Urinary bladder (tissue), 4 donors: ENCODE results near the gene TDRD9. TPM values are rescaled to one million over a fixed set of nuclear protein-coding genes. Genes with fewer than 3 reads are reported as not detected.

Experiments
- DNase-seq: peaks from one replicate; pipeline ENCODE4 v3.0.0-alpha.2; 2015; ENCODE audit errors: extremely low spot score
- H3K27ac ChIP-seq: one replicate; pipeline ENCODE4 v1.5.1; 2013; ENCODE audit warnings: low read depth, mild to moderate bottlenecking, moderate library complexity
- H3K36me3 ChIP-seq: one replicate; pipeline ENCODE4 v1.6.1; 2013; ENCODE audit warnings: mild to moderate bottlenecking, moderate library complexity; ENCODE audit not compliant: insufficient read depth
- H3K4me1 ChIP-seq: one replicate; pipeline ENCODE4 v1.6.1; 2013; ENCODE audit warnings: mild to moderate bottlenecking, moderate library complexity; ENCODE audit not compliant: insufficient read depth
- H3K4me3 ChIP-seq: one replicate; pipeline ENCODE4 v1.5.1; 2013; ENCODE audit warnings: low read depth, low read length
- WGBS: extraction: QIAGEN DNeasy Blood & Tissue Kit; methylation state at CpG from one replicate; pipeline ENCODE4 v1.1.7; 2013; 5-methylcytosine and 5-hydroxymethylcytosine counted together
- polyA plus RNA-seq: library from polyadenylated mRNA; stranded (reverse); fragments of 200-250 nt; gene quantifications from one replicate; pipeline ENCODE4 v1.2.3, GENCODE V29; 2013
- small RNA-seq: library from RNA; depleted of rRNA; stranded (forward); fragments of <200 nt; gene quantifications from one replicate; pipeline ENCODE3, GENCODE V24; 2014
- total RNA-seq: library from RNA; depleted of rRNA; stranded (reverse); fragments of >200 nt; gene quantifications from one replicate; pipeline ENCODE4 v1.2.3, GENCODE V29; 2014
- donor health status: healthy with polysubstance abuse.
- donor health status: healthy.

The TDRD9 gene
- total and polyA plus RNA-seq, 2 donors, result 0.95 to 2.4 TPM

DNA sequence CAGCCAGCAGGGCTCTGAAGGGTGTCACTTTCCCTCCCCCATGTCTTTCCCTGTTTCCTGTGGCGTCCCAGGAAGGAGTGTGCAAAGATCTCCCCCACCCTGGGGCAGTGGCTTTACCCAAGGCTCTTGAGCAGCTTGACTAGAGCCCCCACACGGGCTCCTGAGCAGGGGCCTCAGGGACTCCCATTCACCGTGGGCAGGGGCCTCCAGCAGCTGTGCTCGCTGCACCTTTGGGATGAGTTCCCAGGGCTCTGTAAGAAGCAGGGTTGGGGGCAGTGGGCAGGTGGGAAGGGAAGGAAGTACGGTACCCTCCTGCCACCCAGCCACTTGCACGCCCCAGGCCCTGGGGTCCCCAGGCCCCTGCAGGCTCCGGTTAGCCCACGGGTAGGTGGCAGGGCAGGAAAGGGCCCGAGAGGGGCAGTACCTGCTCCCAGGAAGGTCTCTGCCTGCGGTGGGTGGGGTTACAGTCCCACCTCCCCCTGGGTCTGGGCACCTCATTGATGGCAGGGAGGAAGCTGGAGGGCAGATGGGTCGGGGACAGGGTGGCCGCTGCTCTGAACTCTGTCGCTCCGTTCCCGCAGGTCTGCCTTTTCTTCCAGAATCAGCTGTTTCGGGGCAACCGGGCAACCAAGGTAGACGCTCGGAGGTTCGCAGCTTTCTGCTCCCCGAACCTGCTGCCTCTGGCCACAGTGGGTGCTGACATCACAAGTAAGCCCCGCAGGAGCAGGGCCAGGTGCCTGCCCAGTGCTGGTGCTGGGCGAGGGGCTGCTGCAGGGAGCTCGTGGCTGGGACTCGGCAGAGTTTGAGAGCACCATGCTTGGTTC is 170.2 kb downstream of the TDRD9 start:
- no peak overlapping the region for H3K4me3 ChIP-seq
- H3K4me1 ChIP-seq, result no peaks in the 10 kb centered on the region
- no peak overlapping the region for H3K27ac ChIP-seq
- no peak for DNase-seq
- WGBS, result 87% methylated on average over 25 of the region's 25 CpGs
- no peaks in the 10 kb centered on the region for H3K36me3 ChIP-seq

DNA sequence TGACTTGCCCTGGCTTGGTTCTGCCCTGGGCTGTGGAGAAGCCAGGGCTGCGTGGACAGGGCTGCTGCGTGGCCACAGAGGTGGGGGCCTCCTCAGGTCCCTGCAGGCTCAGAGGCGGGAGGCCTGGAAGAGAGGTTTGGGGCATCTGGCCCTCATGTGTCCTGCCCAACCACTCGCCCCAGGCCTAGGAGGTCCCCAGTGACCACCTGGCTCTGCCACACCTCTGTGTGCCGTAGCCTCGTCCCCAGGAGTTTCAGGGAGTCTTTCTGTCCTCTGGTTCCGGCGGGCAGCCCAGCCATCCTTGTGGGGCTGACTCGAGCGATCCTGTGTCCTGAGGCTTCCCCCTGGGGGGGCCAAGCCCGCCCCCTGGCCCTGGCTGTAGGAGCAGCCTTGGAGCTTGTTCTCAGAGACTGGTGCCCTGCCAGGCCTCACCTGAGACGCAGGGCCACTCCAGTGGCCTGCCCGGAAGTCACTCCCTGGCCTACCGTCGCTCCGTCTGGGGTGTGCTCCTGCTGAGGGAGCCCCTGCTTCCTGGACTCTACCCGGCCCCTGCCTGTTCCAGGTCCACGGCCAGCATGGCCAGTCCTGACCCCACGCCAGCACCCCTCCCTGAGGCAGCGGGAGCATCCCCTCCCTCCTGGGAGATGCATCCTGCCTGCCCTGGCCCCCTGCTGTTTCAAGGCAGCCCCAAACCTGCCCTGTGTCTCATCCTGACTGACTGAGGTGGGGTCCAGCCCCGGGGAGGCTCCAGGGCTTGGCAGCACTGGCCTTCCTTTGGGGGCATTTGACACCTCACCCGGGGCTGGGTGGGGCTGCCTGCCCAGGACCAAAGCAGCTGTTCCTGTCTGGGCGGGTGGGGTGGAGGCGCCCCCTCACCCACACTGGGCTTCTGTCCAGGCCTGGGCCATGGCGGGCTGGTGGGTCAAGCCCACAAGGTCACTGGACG is 171.1 kb downstream of the TDRD9 start:
- no peak for DNase-seq
- no peaks in the 10 kb centered on the region for H3K4me1 ChIP-seq
- WGBS, result 83% methylated on average over 26 of the region's 26 CpGs
- H3K36me3 ChIP-seq, result no peaks in the 10 kb centered on the region
- H3K27ac ChIP-seq, result no peak overlapping the region
- H3K4me3 ChIP-seq, result no peak overlapping the region

DNA sequence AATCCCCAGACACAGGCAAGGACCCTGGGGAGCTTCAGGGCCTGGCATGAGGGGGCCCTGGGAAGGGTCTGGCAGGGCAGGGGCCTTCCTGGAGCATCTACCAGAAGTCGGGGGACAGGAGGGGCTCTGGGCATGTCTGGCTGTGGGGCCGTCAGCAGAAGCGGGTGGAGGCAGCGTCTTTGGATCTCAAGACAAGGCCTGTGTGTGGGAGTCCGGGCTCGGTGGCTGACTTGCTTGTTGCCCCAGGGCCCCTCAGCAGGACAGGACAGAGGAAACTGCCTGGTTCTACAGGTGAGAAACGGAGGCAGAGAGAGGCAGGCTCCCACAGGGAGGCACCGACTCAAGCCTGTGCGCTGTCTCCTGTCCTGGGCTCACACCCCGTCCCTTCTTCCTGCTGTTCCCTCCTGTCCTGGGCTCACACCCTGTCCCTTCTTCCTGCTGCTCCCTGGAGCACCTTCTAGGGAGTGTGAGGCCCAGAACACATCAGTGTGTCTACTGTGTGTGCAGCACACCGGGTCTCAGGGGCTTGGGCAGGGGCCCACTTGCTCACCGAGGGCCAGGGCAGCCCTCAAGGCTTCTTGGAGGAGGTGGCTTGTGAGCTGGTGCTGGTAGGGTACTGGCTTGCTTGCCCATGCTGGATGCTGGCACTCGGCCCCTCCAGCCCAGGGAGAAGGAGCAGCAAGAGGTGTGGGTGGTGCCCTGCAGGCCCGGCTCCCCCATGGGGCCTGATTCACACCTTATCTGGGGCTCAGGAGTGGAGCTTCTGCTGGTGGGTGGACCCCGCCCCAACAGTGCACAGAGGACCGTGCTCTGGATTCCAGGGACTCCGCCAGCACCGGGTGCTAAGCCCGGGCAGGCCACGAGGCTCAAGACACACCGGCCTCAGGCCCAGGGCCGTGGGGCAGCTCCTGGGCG is 172.2 kb downstream of the TDRD9 start:
- no peaks in the 10 kb centered on the region for H3K36me3 ChIP-seq
- no peak for DNase-seq
- H3K4me1 ChIP-seq, result no peaks in the 10 kb centered on the region
- no peak overlapping the region for H3K4me3 ChIP-seq
- WGBS, result 82% methylated on average over 23 of the region's 23 CpGs
- no peak overlapping the region for H3K27ac ChIP-seq

DNA sequence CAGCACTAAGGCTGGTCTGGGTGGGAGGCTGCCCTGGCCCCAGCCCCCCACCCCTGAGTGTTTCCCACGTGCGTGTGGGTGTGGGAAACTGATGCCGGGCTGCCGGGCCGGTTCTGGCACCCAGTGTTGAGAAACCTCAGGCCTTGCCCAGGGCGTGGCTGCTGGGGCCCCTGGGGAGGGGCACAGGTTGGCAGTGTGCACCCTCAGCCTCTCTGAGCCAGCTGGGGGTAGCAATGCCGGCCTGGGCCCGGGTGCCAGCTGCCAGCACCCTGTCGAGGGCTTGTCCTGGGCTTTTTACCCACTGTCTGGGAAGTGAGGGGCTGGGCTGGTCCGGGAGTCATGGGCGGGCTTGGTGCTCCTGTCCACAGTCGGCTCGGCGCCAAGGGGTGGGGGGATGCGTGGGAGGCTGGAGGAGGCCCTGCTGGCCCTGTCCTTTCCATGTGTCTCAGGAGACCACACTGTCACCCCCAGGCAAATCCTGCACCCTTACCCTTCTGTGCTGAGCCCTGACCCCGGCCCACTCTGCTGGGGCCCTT is 172.9 kb downstream of the TDRD9 start:
- DNase-seq, result no peak
- H3K4me1 ChIP-seq, result no peaks in the 10 kb centered on the region
- H3K4me3 ChIP-seq, result no peak overlapping the region
- H3K36me3 ChIP-seq, result no peaks in the 10 kb centered on the region
- 64% methylated on average over 16 of the region's 16 CpGs for WGBS
- H3K27ac ChIP-seq, result no peak overlapping the region

GRCh38 chr14:104101651-104102281 is 173.5 kb downstream of the TDRD9 start:
- 81% methylated on average over 16 of the region's 16 CpGs for WGBS
- Histone ChIP-seq H3K36me3 (no peaks in the 10 kb centered on the region), H3K4me3 (no peak overlapping the region), H3K4me1 (no peaks in the 10 kb centered on the region), H3K27ac (no peak overlapping the region)
- DNase-seq, result no peak

Small RNA genes lying within 50 kb of the gene (small RNA-seq; reads per million reads assigned to genes)
- not detected for gene RN7SL634P

Other genes starting within 250 kb of the TDRD9 start
- 10.6 TPM for gene XRCC3, start 213.0 kb upstream of the TDRD9 start, total RNA-seq
- gene XRCC3, start 213.0 kb upstream of the TDRD9 start, polyA plus RNA-seq, result 5.4 TPM
- 49.6 TPM for gene ZFYVE21, start 212.6 kb upstream of the TDRD9 start, total RNA-seq
- gene ZFYVE21, start 212.6 kb upstream of the TDRD9 start, polyA plus RNA-seq, result 210 TPM
- gene PPP1R13B, start 80.9 kb upstream of the TDRD9 start, total RNA-seq, result 15.8 TPM
- 17.8 TPM for gene PPP1R13B, start 80.9 kb upstream of the TDRD9 start, polyA plus RNA-seq
- not detected for gene RD3L, start 14.1 kb downstream of the TDRD9 start, total RNA-seq
- gene RD3L, start 14.1 kb downstream of the TDRD9 start, polyA plus RNA-seq, result 0.57 TPM
- 2.2 TPM for gene ASPG, start 157.2 kb downstream of the TDRD9 start, total RNA-seq
- gene ASPG, start 157.2 kb downstream of the TDRD9 start, polyA plus RNA-seq, result 2.7 TPM
- 8.5 TPM for gene KIF26A, start 210.1 kb downstream of the TDRD9 start, total RNA-seq
- 5.7 TPM for gene KIF26A, start 210.1 kb downstream of the TDRD9 start, polyA plus RNA-seq